A549 (cell line): Measurements from ENCODE around the gene HDAC10.

ENCODE experiments used
- BHLHE40 ChIP-seq: IDR thresholded peaks from 2 replicates; pipeline ENCODE4 v1.6.1; 2012; ENCODE audit warnings: low read depth, low read length, inconsistent platforms
- CEBPB ChIP-seq, 2 experiments: fragments of >200 bp in 1 of 2; sonication (Bioruptor Twin) in 1 of 2; formaldehyde crosslinking in 1 of 2; IDR thresholded peaks; 2 replicates each; pipeline ENCODE4 v1.6.1; 2012 to 2016
- CHD2 ChIP-seq: fragments of 150-350 bp; IDR thresholded peaks from 2 replicates; pipeline ENCODE4 v1.6.1; 2014; ENCODE audit warnings: low read length; ENCODE audit not compliant: partially characterized antibody
- CTCF ChIP-seq: fragments of >200 bp; sonication (Bioruptor Twin); formaldehyde crosslinking; IDR thresholded peaks from 3 replicates; pipeline ENCODE4 v1.5.1; 2016
- EP300 ChIP-seq, 2 experiments: fragments of >200 bp; sonication (Bioruptor Twin); formaldehyde crosslinking; IDR thresholded peaks; 2 replicates in 1 of 2; 3 replicates in 1 of 2; pipeline ENCODE4 v1.6.1; 2016 to 2017
- JUN ChIP-seq, 2 experiments: fragments of >200 bp; sonication (Bioruptor Twin); formaldehyde crosslinking; IDR thresholded peaks; 2 replicates in 1 of 2; 3 replicates in 1 of 2; pipeline ENCODE4 v1.6.1; 2016 to 2017
- JUNB ChIP-seq: fragments of >200 bp; sonication (Bioruptor Twin); formaldehyde crosslinking; IDR thresholded peaks from 2 replicates; pipeline ENCODE4 v1.6.1; 2016
- POLR2A ChIP-seq: IDR thresholded peaks from 2 replicates; pipeline ENCODE4 v1.6.1; 2012; ENCODE audit warnings: mild to moderate bottlenecking, low read length
- RAD21 ChIP-seq, 2 experiments: fragments of >200 bp in 1 of 2; sonication (Bioruptor Twin) in 1 of 2; formaldehyde crosslinking in 1 of 2; IDR thresholded peaks in 1 of 2; conservative IDR thresholded peaks in 1 of 2; 2 replicates in 1 of 2; 3 replicates in 1 of 2; pipeline ENCODE4 v1.6.1; 2012 to 2018; ENCODE audit warnings: inconsistent platforms in 1 of 2
- RCOR1 ChIP-seq: fragments of 150-350 bp; IDR thresholded peaks from 2 replicates; pipeline ENCODE4 v1.6.1; 2014; ENCODE audit warnings: antibody characterized with exemption, low read length, low read depth
- RFX5 ChIP-seq: fragments of 450-650 bp; IDR thresholded peaks from 2 replicates; pipeline ENCODE4 v1.7.1; 2014; ENCODE audit warnings: antibody characterized with exemption, mild to moderate bottlenecking, moderate library complexity
- RNF2 ChIP-seq: fragments of 200-600 bp; sonication (generic); IDR thresholded peaks from 2 replicates; pipeline ENCODE4 v1.6.1; 2016; ENCODE audit warnings: low read depth, mild to moderate bottlenecking, antibody characterized with exemption, moderate library complexity, borderline replicate concordance
- TF ChIP-seq, protein P1 (sequence below): fragments of 150-350 bp; IDR thresholded peaks from 2 replicates; pipeline ENCODE4 v1.6.1; 2014; ENCODE audit warnings: low read depth, mild to moderate bottlenecking, low read length

- TF ChIP-seq CTCF (no peak), RAD21 (conservative IDR thresholded peaks at IDR 0.05 in 1 of 2, IDR thresholded peaks at IDR 0.05 in 1 of 2) (no peak), EP300 (IDR thresholded peaks at IDR 0.05) (no peak), POLR2A (no peak), BHLHE40 (no peak), JUN (IDR thresholded peaks at IDR 0.05) (no peak), CEBPB (IDR thresholded peaks at IDR 0.05) (no peak), JUNB (no peak), RFX5 (no peak), CHD2 (no peak), RNF2 (no peak), RCOR1 (no peak)
- TF ChIP-seq, protein P1, sequence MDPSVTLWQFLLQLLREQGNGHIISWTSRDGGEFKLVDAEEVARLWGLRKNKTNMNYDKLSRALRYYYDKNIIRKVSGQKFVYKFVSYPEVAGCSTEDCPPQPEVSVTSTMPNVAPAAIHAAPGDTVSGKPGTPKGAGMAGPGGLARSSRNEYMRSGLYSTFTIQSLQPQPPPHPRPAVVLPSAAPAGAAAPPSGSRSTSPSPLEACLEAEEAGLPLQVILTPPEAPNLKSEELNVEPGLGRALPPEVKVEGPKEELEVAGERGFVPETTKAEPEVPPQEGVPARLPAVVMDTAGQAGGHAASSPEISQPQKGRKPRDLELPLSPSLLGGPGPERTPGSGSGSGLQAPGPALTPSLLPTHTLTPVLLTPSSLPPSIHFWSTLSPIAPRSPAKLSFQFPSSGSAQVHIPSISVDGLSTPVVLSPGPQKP, result no peak
These were observed 4.5 kb upstream of the HDAC10 start for GRCh38 chr22:50255607-50256006.
